Measurements from ENCODE around the gene CASP7. TPM values are rescaled to one million over a fixed set of nuclear protein-coding genes. Genes with fewer than 3 reads are reported as not detected.

CASP7 gene
- total and polyA plus RNA-seq, 4 donors, result 8.8 to 25.0 (median 11.4) TPM

DNA sequence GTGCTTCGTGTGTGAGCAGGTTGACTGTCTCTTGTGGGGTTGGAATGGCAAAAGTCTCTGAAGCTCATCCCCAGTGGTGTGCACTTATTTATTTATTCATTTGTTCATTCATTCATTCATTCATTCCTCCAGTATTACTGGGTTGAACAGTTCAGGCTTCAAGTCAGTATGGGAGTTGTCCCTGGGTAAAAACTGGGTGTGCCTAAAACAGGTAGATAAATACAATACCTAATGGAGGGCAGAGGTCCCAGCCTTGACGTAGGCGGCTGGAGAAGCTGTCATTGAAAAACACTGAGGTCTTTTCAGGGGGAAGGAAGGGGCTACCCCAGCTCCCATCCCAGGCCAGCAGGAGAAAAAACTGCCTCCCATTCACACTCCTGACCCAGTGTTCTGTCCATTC is 11.0 kb downstream of the CASP7 start (continued):
- TF ChIP-seq ZBTB33 (IDR thresholded peaks at IDR 0.05), result no peak
- TF ChIP-seq FOXA1 (IDR thresholded peaks at IDR 0.05), result no peak
- no peak for TF ChIP-seq RXRA (IDR thresholded peaks at IDR 0.05)
- TF ChIP-seq EGR1 (IDR thresholded peaks at IDR 0.05; ENCODE audit: low read depth in 2 of 2), result no peak

DNA sequence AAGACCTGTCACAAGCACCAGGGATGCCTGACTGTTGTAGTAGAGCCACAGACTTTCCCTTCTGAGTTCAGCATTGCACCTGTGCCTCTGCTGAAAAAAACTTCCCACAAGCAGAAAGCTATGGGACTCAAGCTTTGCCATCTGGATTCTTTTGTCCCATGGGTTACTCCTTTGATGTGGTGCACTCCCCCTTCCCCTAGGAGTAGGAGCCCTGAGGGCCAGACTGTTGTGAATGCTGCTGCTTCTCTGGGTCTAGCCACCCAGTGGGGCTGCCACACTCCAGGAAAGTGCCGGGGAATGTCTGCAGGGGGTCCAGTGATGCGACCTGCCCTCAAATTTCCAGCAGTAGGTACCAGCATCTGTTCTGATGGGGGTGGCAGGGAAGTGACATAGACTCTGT is 11.7 kb downstream of the CASP7 start:
- Histone ChIP-seq H3K27me3 (ENCODE audit: control insufficient read depth in 4 of 4, insufficient read depth in 4 of 4, low read length in 3 of 4) (no peaks in the 10 kb centered on the region), H3K9ac (ENCODE audit: low read depth in 1 of 2, low read length in 2 of 2) (no peak overlapping the region), H3K36me3 (ENCODE audit: control insufficient read depth in 4 of 4, insufficient read depth in 3 of 4, low read depth in 1 of 4, low read length in 3 of 4) (peaks cover 0 to 13% (median 7%) of the 10 kb centered on the region in 4 donors), H3K27ac (ENCODE audit: low read depth in 1 of 2, low read length in 2 of 2) (no peak overlapping the region), H3K9me3 (ENCODE audit: control insufficient read depth in 4 of 4, low read length in 3 of 4) (peaks cover 0 to 13% (median 2%) of the 10 kb centered on the region in 4 donors), H3K4me3 (ENCODE audit: low read depth in 1 of 3, low read length in 3 of 3) (no peak overlapping the region), H3K4me1 (ENCODE audit: control insufficient read depth in 4 of 4, insufficient read depth in 4 of 4, low read length in 3 of 4) (no peaks in the 10 kb centered on the region)
- WGBS, result 68% methylated on average over 2 of the region's 2 CpGs
- DNase-seq (ENCODE audit: low spot score), result no peak
- TF ChIP-seq, protein P1, sequence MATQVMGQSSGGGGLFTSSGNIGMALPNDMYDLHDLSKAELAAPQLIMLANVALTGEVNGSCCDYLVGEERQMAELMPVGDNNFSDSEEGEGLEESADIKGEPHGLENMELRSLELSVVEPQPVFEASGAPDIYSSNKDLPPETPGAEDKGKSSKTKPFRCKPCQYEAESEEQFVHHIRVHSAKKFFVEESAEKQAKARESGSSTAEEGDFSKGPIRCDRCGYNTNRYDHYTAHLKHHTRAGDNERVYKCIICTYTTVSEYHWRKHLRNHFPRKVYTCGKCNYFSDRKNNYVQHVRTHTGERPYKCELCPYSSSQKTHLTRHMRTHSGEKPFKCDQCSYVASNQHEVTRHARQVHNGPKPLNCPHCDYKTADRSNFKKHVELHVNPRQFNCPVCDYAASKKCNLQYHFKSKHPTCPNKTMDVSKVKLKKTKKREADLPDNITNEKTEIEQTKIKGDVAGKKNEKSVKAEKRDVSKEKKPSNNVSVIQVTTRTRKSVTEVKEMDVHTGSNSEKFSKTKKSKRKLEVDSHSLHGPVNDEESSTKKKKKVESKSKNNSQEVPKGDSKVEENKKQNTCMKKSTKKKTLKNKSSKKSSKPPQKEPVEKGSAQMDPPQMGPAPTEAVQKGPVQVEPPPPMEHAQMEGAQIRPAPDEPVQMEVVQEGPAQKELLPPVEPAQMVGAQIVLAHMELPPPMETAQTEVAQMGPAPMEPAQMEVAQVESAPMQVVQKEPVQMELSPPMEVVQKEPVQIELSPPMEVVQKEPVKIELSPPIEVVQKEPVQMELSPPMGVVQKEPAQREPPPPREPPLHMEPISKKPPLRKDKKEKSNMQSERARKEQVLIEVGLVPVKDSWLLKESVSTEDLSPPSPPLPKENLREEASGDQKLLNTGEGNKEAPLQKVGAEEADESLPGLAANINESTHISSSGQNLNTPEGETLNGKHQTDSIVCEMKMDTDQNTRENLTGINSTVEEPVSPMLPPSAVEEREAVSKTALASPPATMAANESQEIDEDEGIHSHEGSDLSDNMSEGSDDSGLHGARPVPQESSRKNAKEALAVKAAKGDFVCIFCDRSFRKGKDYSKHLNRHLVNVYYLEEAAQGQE (IDR thresholded peaks at IDR 0.05), result no peak
- TF ChIP-seq CTCF (IDR thresholded peaks at IDR 0.05; ENCODE audit: low read depth, low read length, missing input control), result no peak
- no peak for TF ChIP-seq HNF4A (conservative IDR thresholded peaks at IDR 0.05)
- no peak for TF ChIP-seq RAD21 (IDR thresholded peaks at IDR 0.05)
- TF ChIP-seq TAF1 (conservative IDR thresholded peaks at IDR 0.05), result no peak
- no peak for TF ChIP-seq GABPA (IDR thresholded peaks at IDR 0.05 in 1 of 2, conservative IDR thresholded peaks at IDR 0.05 in 1 of 2)
- TF ChIP-seq JUND (IDR thresholded peaks at IDR 0.05), result no peak
- no peak for TF ChIP-seq YY1 (IDR thresholded peaks at IDR 0.05)
- TF ChIP-seq SP1 (IDR thresholded peaks at IDR 0.05), result no peak
- TF ChIP-seq, protein P2, sequence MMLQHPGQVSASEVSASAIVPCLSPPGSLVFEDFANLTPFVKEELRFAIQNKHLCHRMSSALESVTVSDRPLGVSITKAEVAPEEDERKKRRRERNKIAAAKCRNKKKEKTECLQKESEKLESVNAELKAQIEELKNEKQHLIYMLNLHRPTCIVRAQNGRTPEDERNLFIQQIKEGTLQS (IDR thresholded peaks at IDR 0.05), result no peak
- no peak for TF ChIP-seq RXRA (IDR thresholded peaks at IDR 0.05)
- TF ChIP-seq ZBTB33 (IDR thresholded peaks at IDR 0.05), result no peak
- no peak for TF ChIP-seq EGR1 (IDR thresholded peaks at IDR 0.05; ENCODE audit: low read depth in 2 of 2)
- TF ChIP-seq HNF4G (IDR thresholded peaks at IDR 0.05), result no peak

Data from liver (tissue), 9 donors.